ENCODE data around the gene TMEM14B.
"Not testable (repeated sequence)": the region's sequence is repeated elsewhere in the genome, so short reads cannot be mapped to it uniquely, and the experiment has no call there.

Gene TMEM14B

DNA sequence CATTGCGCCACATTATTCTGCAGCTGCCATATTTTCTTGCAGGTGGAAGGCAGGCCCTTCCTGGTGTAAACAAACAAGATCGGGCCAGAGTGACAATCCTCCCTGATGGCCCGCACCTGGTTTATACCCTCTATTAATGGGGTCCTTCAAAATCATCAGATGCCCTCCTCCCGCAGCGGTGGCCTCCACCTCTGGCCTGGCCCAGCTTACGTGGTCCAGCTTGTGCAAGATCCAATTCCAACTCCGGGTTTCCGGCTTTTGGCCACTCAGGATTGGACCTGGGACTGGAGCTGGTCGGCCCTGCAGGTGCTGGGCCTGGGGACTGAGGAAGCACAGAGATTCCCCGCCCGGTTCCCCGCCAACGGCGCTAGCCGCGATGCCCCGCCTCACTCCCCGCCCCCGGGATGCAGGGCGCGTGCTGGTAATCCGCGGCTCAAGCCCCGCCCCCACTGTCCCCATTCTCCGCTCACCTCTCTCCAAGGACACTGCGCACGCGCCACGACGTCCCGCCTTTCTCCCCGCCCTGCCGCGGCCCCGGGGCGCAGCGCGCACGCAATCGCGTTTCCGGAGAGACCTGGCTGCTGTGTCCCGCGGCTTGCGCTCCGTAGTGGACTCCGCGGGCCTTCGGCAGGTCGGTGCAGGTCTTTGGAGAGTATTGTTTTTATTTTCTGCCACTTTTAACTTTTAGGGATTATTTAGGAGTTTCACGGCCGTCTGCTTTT is at the start of gene TMEM14B:
TMEM14B (plus strand) TSS at position 555 of the 722 bp plus-strand sequence. CDS start 1,441 bp downstream, outside the sequence.
- peak within 1 kb of the TSS; percentile 83 to 98 (median 96) for H3K4me2 ChIP-seq
- peak within 1 kb of the TSS; percentile 71 to 90 (median 80) for H3K4me3 ChIP-seq
- peaks cover 0 to 21% (median 2%) of the 10 kb centered on the region in 11 experiments; a peak in 11 of 22 replicates for H4K20me1 ChIP-seq
- H3K36me3 ChIP-seq = peaks cover 23 to 36% (median 33%) of the 10 kb centered on the region in 11 experiments
- H3K9ac ChIP-seq = peak within 1 kb of the TSS; percentile 82 to 91 (median 87)
- peaks cover 28 to 37% (median 32%) of the 10 kb centered on the region in 10 experiments for H3K4me1 ChIP-seq
- TF ChIP-seq Cebpa-rat (IDR thresholded peaks at IDR 0.05) = peak in 1 of 11 experiments; percentile 33; a peak in 1 of 22 replicates
- no peaks in the 10 kb centered on the region for H3K9me3 ChIP-seq (replicated peaks in 1 of 11)
- H3K27ac ChIP-seq = peak within 1 kb of the TSS; percentile 71 to 87 (median 82); a peak in 21 of 22 replicates
- no peaks in the 10 kb centered on the region for H3K27me3 ChIP-seq

- Histone ChIP-seq H3K4me2 (no peak overlapping the region), H3K9ac (peak overlapping the region in 1 of 11 experiments; percentile 20; a peak in 1 of 22 replicates)
- no peak for TF ChIP-seq Cebpa-rat (IDR thresholded peaks at IDR 0.05)
These were observed 33.6 kb upstream of the TMEM14B start for GRCh38 chr6:10713962-10714361.

GRCh38 chr6:10719296-10719963 is 28.2 kb upstream of the TMEM14B start:
- peak overlapping the region; percentile 69 to 83 (median 79); a peak in 16 of 22 replicates for H3K9ac ChIP-seq
- peaks cover 26 to 41% (median 36%) of the 10 kb centered on the region in 10 experiments for H3K4me1 ChIP-seq
- peak overlapping the region; percentile 78 to 96 (median 93) for H3K4me2 ChIP-seq
- peaks cover 0 to 21% (median under 1%) of the 10 kb centered on the region in 11 experiments; a peak in 8 of 22 replicates for H3K36me3 ChIP-seq
- peak overlapping the region; percentile 64 to 77 (median 68) for H3K4me3 ChIP-seq
- H3K27ac ChIP-seq = peak overlapping the region in 10 of 11 experiments; percentile 69 to 88 (median 80); a peak in 16 of 22 replicates
- H3K9me3 ChIP-seq (replicated peaks in 1 of 11) = peaks cover 22 to 36% (median 31%) of the 10 kb centered on the region in 11 experiments
- H3K27me3 ChIP-seq = no peaks in the 10 kb centered on the region
- no peaks in the 10 kb centered on the region for H4K20me1 ChIP-seq
- no peak for TF ChIP-seq Cebpa-rat (IDR thresholded peaks at IDR 0.05)

More at GRCh38 chr6:10713962-10714361, 33.6 kb upstream of the TMEM14B start:
- Histone ChIP-seq H3K36me3 (peaks cover 12 to 34% (median 22%) of the 10 kb centered on the region in 11 experiments), H3K27me3 (no peaks in the 10 kb centered on the region), H4K20me1 (no peaks in the 10 kb centered on the region), H3K4me1 (no peaks in the 10 kb centered on the region), H3K27ac (no peak overlapping the region), H3K4me3 (no peak overlapping the region), H3K9me3 (replicated peaks in 1 of 11) (peaks cover 10 to 16% (median 15%) of the 10 kb centered on the region in 11 experiments)

- Histone ChIP-seq H3K27ac (peak overlapping the region; percentile 67 to 88 (median 80)), H4K20me1 (no peaks in the 10 kb centered on the region), H3K9ac (peak overlapping the region; percentile 69 to 83 (median 79)), H3K36me3 (peaks cover 0 to 21% (median 4%) of the 10 kb centered on the region in 11 experiments; a peak in 12 of 22 replicates), H3K27me3 (no peaks in the 10 kb centered on the region), H3K4me3 (peak overlapping the region; percentile 64 to 77 (median 68)), H3K4me1 (peaks cover 29 to 45% (median 39%) of the 10 kb centered on the region in 10 experiments), H3K4me2 (peak overlapping the region; percentile 78 to 96 (median 93)), H3K9me3 (replicated peaks in 1 of 11) (peaks cover 22 to 36% (median 31%) of the 10 kb centered on the region in 11 experiments)
- TF ChIP-seq Cebpa-rat (IDR thresholded peaks at IDR 0.05) = no peak
These were observed 27.7 kb upstream of the TMEM14B start for GRCh38 chr6:10719964-10720264.

- Histone ChIP-seq H3K36me3 (peaks cover 0 to 22% (median 7%) of the 10 kb centered on the region in 11 experiments; a peak in 13 of 22 replicates), H3K4me3 (peak overlapping the region; percentile 64 to 77 (median 68)), H3K4me2 (peak overlapping the region; percentile 78 to 96 (median 93)), H3K4me1 (peaks cover 29 to 50% (median 41%) of the 10 kb centered on the region in 10 experiments), H3K9ac (peak overlapping the region; percentile 69 to 83 (median 79)), H3K27ac (peak overlapping the region; percentile 67 to 88 (median 80)), H3K27me3 (no peaks in the 10 kb centered on the region), H4K20me1 (no peaks in the 10 kb centered on the region), H3K9me3 (replicated peaks in 1 of 11) (peaks cover 22 to 36% (median 31%) of the 10 kb centered on the region in 11 experiments)
- no peak for TF ChIP-seq Cebpa-rat (IDR thresholded peaks at IDR 0.05)
These were observed 27.2 kb upstream of the TMEM14B start for GRCh38 chr6:10720265-10720959.

GRCh38 chr6:10720960-10721849 is 26.4 kb upstream of the TMEM14B start:
- Histone ChIP-seq H3K27ac (peak overlapping the region; percentile 67 to 88 (median 80)), H3K9me3 (replicated peaks in 1 of 11) (peaks cover 22 to 36% (median 31%) of the 10 kb centered on the region in 11 experiments), H3K4me2 (peak overlapping the region; percentile 81 to 96 (median 93)), H3K4me3 (peak overlapping the region; percentile 64 to 77 (median 68)), H3K36me3 (peaks cover 6 to 30% (median 15%) of the 10 kb centered on the region in 11 experiments; a peak in 17 of 22 replicates), H3K4me1 (peaks cover 29 to 51% (median 41%) of the 10 kb centered on the region in 10 experiments), H3K9ac (peak overlapping the region; percentile 69 to 83 (median 79))
- H4K20me1 ChIP-seq, H3K27me3 ChIP-seq: not testable (repeated sequence)

GRCh38 chr6:10721850-10722569 is 25.6 kb upstream of the TMEM14B start:
- H3K4me3 ChIP-seq = peak overlapping the region; percentile 63 to 75 (median 70)
- H3K4me2 ChIP-seq = peak overlapping the region; percentile 77 to 96 (median 90)
- peak overlapping the region; percentile 58 to 86 (median 81) for H3K9ac ChIP-seq
- H3K4me1 ChIP-seq = peaks cover 29 to 59% (median 43%) of the 10 kb centered on the region in 10 experiments
- peaks cover 7 to 32% (median 19%) of the 10 kb centered on the region in 11 experiments; a peak in 17 of 22 replicates for H3K36me3 ChIP-seq
- H3K27ac ChIP-seq = peak overlapping the region; percentile 37 to 84 (median 77); a peak in 19 of 22 replicates
- TF ChIP-seq Cebpa-rat (IDR thresholded peaks at IDR 0.05) = no peak
- H3K9me3 ChIP-seq (replicated peaks in 1 of 11) = peaks cover 22 to 36% (median 31%) of the 10 kb centered on the region in 11 experiments
- H4K20me1 ChIP-seq = no peaks in the 10 kb centered on the region
- H3K27me3 ChIP-seq = no peaks in the 10 kb centered on the region
